Measurements from ENCODE around the gene CDC25B. TPM values are rescaled to one million over a fixed set of nuclear protein-coding genes. Genes with fewer than 3 reads are reported as not detected.
A peak's percentile ranks its signal among the peaks of the same experiment; 100 is the strongest.

Gene CDC25B
- total and polyA plus RNA-seq, 2 of the 13 experiments (the other 11 are each of a cell fraction or from before 2014, with no cell fraction given), result 14.5 to 19.4 TPM

GRCh38 chr20:3811467-3812258, 15.6 kb downstream of the CDC25B start (continued):
- 0 out of 2 replicates have a peak, but pooled peaks have one; percentile 35 for TF ChIP-seq RERE (CRISPR knock-in tag; IDR thresholded peaks at IDR 0.05; ENCODE audit: low read depth)
- TF ChIP-seq ZNF296 (CRISPR knock-in tag; conservative IDR thresholded peaks at IDR 0.05), result peak; percentile 83; the same call in 1 of the 2 replicates
- TF ChIP-seq HMG20B (CRISPR knock-in tag; conservative IDR thresholded peaks at IDR 0.05), result peak; percentile 70
- TF ChIP-seq SP1 (IDR thresholded peaks at IDR 0.05), result no peak
- peak; percentile 84 for TF ChIP-seq SP1 (CRISPR knock-in tag; IDR thresholded peaks at IDR 0.05)
- TF ChIP-seq ZNF230 (CRISPR knock-in tag; IDR thresholded peaks at IDR 0.05), result peak; percentile 91
- peak; percentile 80; the same call in 1 of the 2 replicates for TF ChIP-seq ZIK1 (CRISPR knock-in tag; IDR thresholded peaks at IDR 0.05; ENCODE audit: borderline replicate concordance, low read depth)
- no peak for TF ChIP-seq HOXA7 (CRISPR knock-in tag; IDR thresholded peaks at IDR 0.05)
- TF ChIP-seq SALL2 (CRISPR knock-in tag; IDR thresholded peaks at IDR 0.05), result peak; percentile 99; the same call in 1 of the 2 replicates
- TF ChIP-seq NR3C1 (CRISPR knock-in tag; IDR thresholded peaks at IDR 0.05), result no peak
- TF ChIP-seq ZKSCAN8 (CRISPR knock-in tag; IDR thresholded peaks at IDR 0.05; ENCODE audit: borderline replicate concordance), result peak; percentile 90
- TF ChIP-seq ZNF770 (CRISPR knock-in tag; IDR thresholded peaks at IDR 0.05), result peak; percentile 94
- no peak; a peak in 1 of 4 replicates for TF ChIP-seq MAFK (conservative IDR thresholded peaks at IDR 0.05 in 1 of 2, IDR thresholded peaks at IDR 0.05 in 1 of 2; ENCODE audit: low read length in 2 of 2)
- TF ChIP-seq ZNF331 (CRISPR knock-in tag; IDR thresholded peaks at IDR 0.05), result peak; percentile 91
- no peak for TF ChIP-seq RAD51 (IDR thresholded peaks at IDR 0.05; ENCODE audit: borderline replicate concordance)
- peak; percentile 75 for TF ChIP-seq ZNF609 (CRISPR knock-in tag; IDR thresholded peaks at IDR 0.05; ENCODE audit: borderline replicate concordance)
- TF ChIP-seq RCOR2 (CRISPR knock-in tag; IDR thresholded peaks at IDR 0.05), result peak; percentile 79

Data from HepG2 (cell line).